Hepatocyte (in vitro differentiated cells): ENCODE results near the gene HTRA2. TPM values are rescaled to one million over a fixed set of nuclear protein-coding genes. Genes with fewer than 3 reads are reported as not detected.

Source experiments
- DNase-seq: peaks from one replicate; pipeline ENCODE4 v3.0.0-alpha.2; 2016; ENCODE audit warnings: low spot score
- H2AFZ ChIP-seq: fragments of 200-600 bp; sonication (generic); 2 replicates; pipeline ENCODE4 v1.6.0; 2016; ENCODE audit warnings: antibody characterized with exemption, mild to moderate bottlenecking
- H3K27ac ChIP-seq: fragments of 200-600 bp; sonication (generic); 2 replicates; pipeline ENCODE4 v1.5.1; 2016; ENCODE audit warnings: mild to moderate bottlenecking
- H3K27me3 ChIP-seq: fragments of 200-600 bp; sonication (generic); 2 replicates; pipeline ENCODE4 v1.6.1; 2016
- H3K36me3 ChIP-seq: fragments of 200-600 bp; sonication (generic); replicated peaks from 2 replicates; pipeline ENCODE4 v1.5.1; 2016; ENCODE audit warnings: low read depth; ENCODE audit not compliant: insufficient read depth
- H3K4me1 ChIP-seq: fragments of 200-600 bp; sonication (generic); 2 replicates; pipeline ENCODE4 v1.5.1; 2016; ENCODE audit warnings: mild to moderate bottlenecking, moderate library complexity; ENCODE audit not compliant: insufficient read depth
- H3K4me2 ChIP-seq: fragments of 200-600 bp; sonication (generic); 2 replicates; pipeline ENCODE4 v1.6.0; 2016
- H3K4me3 ChIP-seq: fragments of 200-600 bp; sonication (generic); 2 replicates; pipeline ENCODE4 v1.5.1; 2016; ENCODE audit warnings: mild to moderate bottlenecking
- H3K79me2 ChIP-seq: fragments of 200-600 bp; sonication (generic); 2 replicates; pipeline ENCODE4 v1.6.0; 2017; ENCODE audit warnings: mild to moderate bottlenecking
- H3K9me2 ChIP-seq: fragments of 200-600 bp; sonication (generic); replicated peaks from 2 replicates; pipeline ENCODE4 v1.6.0; 2017; ENCODE audit warnings: mild to moderate bottlenecking; ENCODE audit not compliant: insufficient read depth
- H3K9me3 ChIP-seq: fragments of 200-600 bp; sonication (generic); 2 replicates; pipeline ENCODE4 v1.5.1; 2016; ENCODE audit warnings: low read depth, mild to moderate bottlenecking
- H4K20me1 ChIP-seq: fragments of 200-600 bp; sonication (generic); 2 replicates; pipeline ENCODE4 v1.6.0; 2016; ENCODE audit warnings: mild to moderate bottlenecking; ENCODE audit not compliant: insufficient read depth, poor library complexity, severe bottlenecking
- EZH2 ChIP-seq: fragments of 200-600 bp; sonication (generic); IDR thresholded peaks from 2 replicates; pipeline ENCODE4 v1.6.1; 2016; ENCODE audit warnings: antibody characterized with exemption, mild to moderate bottlenecking, borderline replicate concordance
- EZH2phosphoT487 ChIP-seq: fragments of 200-600 bp; sonication (generic); IDR thresholded peaks from one replicate; pipeline ENCODE4 v1.6.1; 2018; ENCODE audit warnings: antibody characterized with exemption, mild to moderate bottlenecking, low read depth, moderate library complexity; ENCODE audit not compliant: unreplicated experiment, severe bottlenecking
- WGBS: methylation state at CpG from one replicate; pipeline ENCODE4 v1.1.6; 2016; ENCODE audit warnings: low lambda C conversion rate; ENCODE audit errors: missing lambda C conversion rate; 5-methylcytosine and 5-hydroxymethylcytosine counted together
- polyA plus RNA-seq: library from polyadenylated mRNA; unstranded; fragments of >200 nt; fragmentation: Nextera tagmentation; extraction: Ambion mirVana; gene quantifications from 2 replicates; pipeline ENCODE4 v1.2.1, GENCODE V29; 2016
- total RNA-seq: library from RNA; depleted of rRNA; stranded (reverse); fragments of >200 nt; gene quantifications from 2 replicates; pipeline ENCODE4 v1.2.3, GENCODE V29; 2014
- TF ChIP-seq, protein P1 (sequence below): fragments of 200-600 bp; sonication (generic); IDR thresholded peaks from 2 replicates; pipeline ENCODE4 v1.5.1; 2016; ENCODE audit warnings: antibody characterized with exemption, mild to moderate bottlenecking; ENCODE audit not compliant: poor library complexity

The HTRA2 gene
- total and polyA plus RNA-seq, 2 experiments from 2014 or later = 31.2 to 33.5 TPM

DNA sequence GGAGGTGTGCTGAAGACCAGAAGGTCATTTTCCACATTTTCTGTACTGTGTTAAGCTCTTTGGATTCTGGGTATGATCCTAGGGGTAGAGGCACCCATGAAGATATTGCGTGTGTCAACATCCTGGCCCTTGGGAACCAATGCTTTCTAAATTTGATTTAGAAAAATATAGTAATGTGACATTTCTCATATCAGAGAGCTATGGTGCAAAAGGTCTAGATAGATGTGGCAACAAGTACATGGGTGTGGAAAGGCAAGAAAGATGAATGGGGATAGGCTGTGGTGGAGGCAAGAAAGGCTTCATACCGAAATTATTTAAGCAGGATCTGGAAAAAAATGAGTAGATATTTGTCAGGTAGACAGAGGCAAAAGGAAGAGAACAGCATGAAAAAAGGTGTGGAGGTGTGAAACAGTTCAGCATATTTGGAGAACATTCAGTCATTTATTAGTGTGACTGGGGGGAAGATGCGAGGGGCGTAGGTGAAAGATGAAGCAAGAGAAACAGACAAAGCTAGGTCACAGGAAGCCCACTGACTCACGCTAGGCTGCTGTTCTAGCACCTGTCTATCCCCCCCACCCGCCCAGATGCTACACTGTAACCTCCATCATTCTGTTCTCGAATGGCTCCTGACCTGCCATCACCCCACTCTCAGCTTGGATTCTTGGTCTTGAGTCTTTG lies 36.5 kb downstream of the HTRA2 start:
- Histone ChIP-seq H3K4me3 (no peak overlapping the region), H3K36me3 (no peaks in the 10 kb centered on the region), H3K9me3 (no peaks in the 10 kb centered on the region), H2AFZ (no peak overlapping the region), H4K20me1 (no peaks in the 10 kb centered on the region), H3K79me2 (no peaks in the 10 kb centered on the region), H3K4me2 (no peak overlapping the region), H3K27me3 (peaks cover 15% of the 10 kb centered on the region), H3K27ac (no peak overlapping the region), H3K4me1 (no peaks in the 10 kb centered on the region), H3K9me2 (no peaks in the 10 kb centered on the region)
- TF ChIP-seq EZH2 (no peak), EZH2phosphoT487 (no peak)
- TF ChIP-seq, protein P1, sequence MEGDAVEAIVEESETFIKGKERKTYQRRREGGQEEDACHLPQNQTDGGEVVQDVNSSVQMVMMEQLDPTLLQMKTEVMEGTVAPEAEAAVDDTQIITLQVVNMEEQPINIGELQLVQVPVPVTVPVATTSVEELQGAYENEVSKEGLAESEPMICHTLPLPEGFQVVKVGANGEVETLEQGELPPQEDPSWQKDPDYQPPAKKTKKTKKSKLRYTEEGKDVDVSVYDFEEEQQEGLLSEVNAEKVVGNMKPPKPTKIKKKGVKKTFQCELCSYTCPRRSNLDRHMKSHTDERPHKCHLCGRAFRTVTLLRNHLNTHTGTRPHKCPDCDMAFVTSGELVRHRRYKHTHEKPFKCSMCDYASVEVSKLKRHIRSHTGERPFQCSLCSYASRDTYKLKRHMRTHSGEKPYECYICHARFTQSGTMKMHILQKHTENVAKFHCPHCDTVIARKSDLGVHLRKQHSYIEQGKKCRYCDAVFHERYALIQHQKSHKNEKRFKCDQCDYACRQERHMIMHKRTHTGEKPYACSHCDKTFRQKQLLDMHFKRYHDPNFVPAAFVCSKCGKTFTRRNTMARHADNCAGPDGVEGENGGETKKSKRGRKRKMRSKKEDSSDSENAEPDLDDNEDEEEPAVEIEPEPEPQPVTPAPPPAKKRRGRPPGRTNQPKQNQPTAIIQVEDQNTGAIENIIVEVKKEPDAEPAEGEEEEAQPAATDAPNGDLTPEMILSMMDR = no peak
- no peak for DNase-seq
- WGBS = 80% methylated on average over 7 of the region's 7 CpGs

DNA sequence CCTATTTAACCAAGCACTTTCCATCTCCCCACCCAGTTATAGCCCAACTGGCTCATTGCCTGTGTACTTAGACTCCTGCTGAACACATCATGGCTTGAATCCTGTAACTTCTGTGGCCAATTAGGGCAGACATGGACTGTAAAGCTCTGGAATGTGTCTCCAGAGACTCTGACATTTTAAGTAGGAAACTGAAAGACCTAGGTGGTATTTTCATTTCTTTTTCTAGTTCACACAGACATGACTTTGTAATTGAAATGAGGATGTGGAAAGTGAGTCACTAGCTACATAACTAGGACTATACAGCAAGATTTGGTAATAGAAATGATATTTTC lies 37.0 kb downstream of the HTRA2 start:
- H3K9me2 ChIP-seq = no peaks in the 10 kb centered on the region
- H3K4me1 ChIP-seq = no peaks in the 10 kb centered on the region
- H3K4me2 ChIP-seq = no peak overlapping the region
- H3K36me3 ChIP-seq = no peaks in the 10 kb centered on the region
- H2AFZ ChIP-seq = no peak overlapping the region
- H3K27me3 ChIP-seq = peaks cover 10% of the 10 kb centered on the region
- TF ChIP-seq EZH2phosphoT487 (no peak), EZH2 (no peak)
- TF ChIP-seq, protein P1 = no peak
- H3K27ac ChIP-seq = no peak overlapping the region
- no peak for DNase-seq
- H3K79me2 ChIP-seq = no peaks in the 10 kb centered on the region
- no peaks in the 10 kb centered on the region for H4K20me1 ChIP-seq
- no peak overlapping the region for H3K4me3 ChIP-seq
- H3K9me3 ChIP-seq = no peaks in the 10 kb centered on the region

- H3K4me1 ChIP-seq = no peaks in the 10 kb centered on the region
- no peaks in the 10 kb centered on the region for H3K79me2 ChIP-seq
- H3K9me2 ChIP-seq = no peaks in the 10 kb centered on the region
- no peak overlapping the region for H3K4me2 ChIP-seq
- no peak overlapping the region for H3K4me3 ChIP-seq
- WGBS = 86% methylated on average over 5 of the region's 5 CpGs
- no peaks in the 10 kb centered on the region for H3K36me3 ChIP-seq
- no peak overlapping the region for H3K27ac ChIP-seq
- H2AFZ ChIP-seq = no peak overlapping the region
- DNase-seq = no peak
- no peaks in the 10 kb centered on the region for H4K20me1 ChIP-seq
- H3K27me3 ChIP-seq = no peaks in the 10 kb centered on the region
- TF ChIP-seq EZH2phosphoT487 (no peak), EZH2 (no peak)
- TF ChIP-seq, protein P1 = no peak
- H3K9me3 ChIP-seq = no peaks in the 10 kb centered on the region
These were observed 38.1 kb downstream of the HTRA2 start for GRCh38 chr2:74567881-74568280.

GRCh38 chr2:74569686-74570085 lies 40.0 kb downstream of the HTRA2 start:
- no peaks in the 10 kb centered on the region for H3K9me3 ChIP-seq
- H3K4me2 ChIP-seq = no peak overlapping the region
- no peaks in the 10 kb centered on the region for H4K20me1 ChIP-seq
- no peaks in the 10 kb centered on the region for H3K79me2 ChIP-seq
- DNase-seq = no peak
- H2AFZ ChIP-seq = no peak overlapping the region
- no peaks in the 10 kb centered on the region for H3K4me1 ChIP-seq
- H3K27me3 ChIP-seq = no peaks in the 10 kb centered on the region
- no peak overlapping the region for H3K27ac ChIP-seq
- H3K36me3 ChIP-seq = no peaks in the 10 kb centered on the region
- H3K9me2 ChIP-seq = no peaks in the 10 kb centered on the region
- no peak overlapping the region for H3K4me3 ChIP-seq
- WGBS = 83% methylated on average over 1 of the region's 1 CpG
- TF ChIP-seq, protein P1 = no peak
- TF ChIP-seq EZH2 = no peak
- TF ChIP-seq EZH2phosphoT487 = no peak
